NCI-H1105 (cell line): ENCODE results near the gene SPOCK1.

Experiments used
- DNase-seq: peaks from one replicate; lab custom pipeline; 2025; lab: John Stamatoyannopoulos, UW

The SPOCK1 gene

DNA sequence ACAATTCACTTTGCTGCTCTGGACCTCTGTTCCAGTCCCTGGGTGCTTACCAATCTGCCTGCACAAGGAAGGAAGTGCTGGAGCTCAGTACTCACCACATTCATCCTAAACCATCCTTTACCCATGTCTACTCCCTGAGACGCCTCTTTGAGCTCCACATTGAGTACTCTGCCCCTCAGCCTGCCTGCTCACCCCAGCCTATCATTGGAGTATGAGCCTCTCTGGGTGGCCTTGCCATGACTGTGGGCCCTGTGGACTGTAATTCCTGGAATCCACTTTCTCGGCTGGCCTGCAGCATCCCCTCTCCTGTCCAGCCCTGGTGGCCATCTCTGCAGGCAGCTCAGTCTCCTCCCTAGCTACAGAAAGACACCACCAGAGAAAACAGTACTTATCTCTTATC, 428.6 kb downstream of the SPOCK1 start:
- no peak for DNase-seq

DNA sequence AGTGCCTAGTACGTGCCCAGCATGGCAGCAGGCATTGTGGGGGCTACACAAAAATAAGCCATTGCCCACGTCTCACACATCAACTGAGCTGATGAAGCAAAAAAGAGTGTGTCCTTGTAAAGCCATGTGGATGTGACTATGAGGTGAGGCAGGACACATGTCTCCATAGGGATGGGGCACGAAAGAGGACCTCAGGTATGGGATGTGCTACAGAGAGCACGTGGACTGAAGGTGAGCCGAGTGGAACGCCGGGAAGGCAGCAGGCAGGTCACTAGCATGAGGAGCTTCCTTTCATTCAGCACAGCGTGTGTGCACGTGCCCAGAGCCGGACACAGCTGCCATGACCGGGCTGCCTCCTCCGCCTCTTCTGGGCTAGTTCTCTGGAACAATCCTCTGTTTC, 429.8 kb downstream of the SPOCK1 start:
- DNase-seq: no peak

DNA sequence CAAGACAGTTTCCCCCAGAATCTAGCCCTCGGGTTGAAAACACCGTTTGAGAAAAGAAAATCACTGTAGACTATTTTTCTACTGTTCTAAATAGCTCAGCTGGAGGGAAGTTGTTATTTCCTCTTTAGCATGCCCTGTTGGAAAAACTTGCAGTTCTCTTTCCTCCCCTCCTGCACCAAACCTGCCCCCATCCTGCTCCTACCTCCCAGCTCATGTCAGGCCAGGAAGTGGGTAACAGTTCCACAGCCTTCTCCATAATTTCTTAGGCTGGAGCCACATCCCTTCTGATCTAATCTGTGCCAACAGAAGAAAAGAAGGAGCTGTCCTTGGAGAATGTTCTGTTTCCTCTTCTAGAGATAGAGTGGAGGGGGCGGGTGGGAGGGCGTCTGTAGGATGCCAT, 437.7 kb downstream of the SPOCK1 start:
- DNase-seq: no peak

DNA sequence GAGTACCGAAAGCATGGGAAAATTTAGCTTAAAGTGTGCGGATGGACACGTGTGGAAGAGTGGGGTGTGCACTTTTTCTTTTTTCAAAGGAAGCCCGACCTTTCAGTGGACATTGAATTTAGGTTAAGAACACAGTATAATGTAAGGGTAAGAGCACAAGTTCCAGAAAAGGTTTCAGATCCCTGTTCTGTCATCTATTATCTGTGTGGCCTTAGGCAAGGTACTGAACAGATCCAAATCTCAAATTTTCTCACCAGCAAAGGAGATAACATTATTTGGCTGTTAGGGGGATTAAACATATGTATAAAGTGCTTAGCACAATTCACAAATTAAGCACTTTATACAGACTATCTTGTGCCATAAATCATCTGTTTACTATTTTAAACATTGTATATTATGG, 441.0 kb downstream of the SPOCK1 start:
- DNase-seq: no peak

DNA sequence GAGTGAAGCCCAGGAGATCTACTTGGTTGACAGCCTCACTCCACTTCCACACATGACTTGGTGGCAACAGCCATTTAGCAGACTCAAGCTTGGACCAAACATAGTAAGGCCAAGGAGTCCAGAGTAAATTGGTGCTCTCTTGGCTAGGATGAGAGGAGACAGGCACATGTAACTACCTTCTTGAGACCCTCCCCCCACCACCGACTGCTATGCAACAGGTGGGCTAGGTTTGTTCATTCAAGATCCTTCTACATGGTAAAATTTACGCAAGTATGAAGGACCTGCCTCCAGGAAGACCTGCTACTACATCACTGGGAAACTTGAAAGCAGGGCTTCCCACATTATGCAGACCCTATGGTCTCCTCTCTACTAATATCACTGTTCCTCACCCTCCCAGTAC, 442.4 kb downstream of the SPOCK1 start:
- DNase-seq: no peak

DNA sequence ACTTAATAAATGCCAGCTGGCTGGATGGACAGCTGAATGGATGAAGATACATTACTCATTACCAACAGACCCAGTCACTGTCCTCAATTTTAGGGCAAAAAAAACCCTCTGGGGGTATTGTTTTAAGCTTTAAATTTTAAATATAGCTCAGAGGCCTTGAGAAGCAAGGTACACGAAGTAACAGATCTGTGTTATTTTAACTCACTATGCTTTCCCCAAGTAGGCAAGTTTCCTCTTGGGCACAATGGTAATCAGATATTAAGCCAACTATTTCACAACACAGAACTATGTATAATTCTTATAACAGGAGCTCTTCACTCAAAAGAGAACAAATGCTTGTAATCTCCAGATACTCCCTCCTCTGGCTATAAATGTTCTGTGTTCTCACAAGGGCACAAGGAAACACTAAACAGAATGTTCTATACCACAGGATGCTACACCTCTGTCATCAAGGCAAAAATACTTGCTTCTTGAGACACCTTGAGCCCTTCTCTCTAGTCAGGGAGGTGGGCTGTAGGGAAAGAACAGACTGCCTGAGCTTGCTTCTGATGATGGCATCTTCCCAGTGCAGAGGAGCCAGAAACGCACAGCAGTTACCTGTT, 443.8 kb downstream of the SPOCK1 start:
- DNase-seq: no peak

DNA sequence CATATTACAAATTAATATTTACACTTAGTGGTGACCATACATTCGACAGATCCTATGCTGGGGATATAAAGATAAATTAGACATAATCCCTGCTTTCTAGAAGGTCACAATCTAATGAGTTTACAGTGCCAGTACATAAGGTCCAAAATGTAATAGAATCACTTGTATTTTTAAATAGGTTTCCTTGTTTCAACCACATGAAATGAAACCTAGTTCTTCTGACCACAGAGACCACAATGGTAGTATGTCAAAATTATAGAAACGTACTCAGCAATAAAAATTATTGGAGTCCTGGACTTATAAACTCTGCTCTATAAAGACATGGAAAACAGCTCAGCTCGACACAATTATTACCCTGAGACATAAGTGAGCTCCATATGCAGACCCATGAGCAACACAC, 444.3 kb downstream of the SPOCK1 start:
- DNase-seq: no peak

DNA sequence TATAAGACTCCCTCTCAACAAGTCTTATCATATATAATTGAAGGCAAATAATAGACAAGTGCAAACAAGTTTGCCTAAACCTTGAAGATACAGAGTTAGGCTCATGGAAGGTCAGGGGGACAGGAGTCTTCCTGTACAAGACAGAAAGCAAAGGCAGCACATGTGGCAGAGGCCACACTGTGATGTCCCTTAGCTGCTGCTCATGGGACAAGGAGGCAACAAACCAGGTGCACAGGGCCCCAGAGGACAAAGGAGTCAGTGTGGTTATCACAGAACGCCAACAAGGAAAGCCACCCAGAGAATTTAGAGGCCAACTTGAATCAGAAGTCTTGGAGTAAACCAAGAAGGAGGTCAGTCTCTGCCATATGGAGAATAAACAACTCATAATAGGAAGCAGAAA, 444.8 kb downstream of the SPOCK1 start:
- no peak for DNase-seq

DNA sequence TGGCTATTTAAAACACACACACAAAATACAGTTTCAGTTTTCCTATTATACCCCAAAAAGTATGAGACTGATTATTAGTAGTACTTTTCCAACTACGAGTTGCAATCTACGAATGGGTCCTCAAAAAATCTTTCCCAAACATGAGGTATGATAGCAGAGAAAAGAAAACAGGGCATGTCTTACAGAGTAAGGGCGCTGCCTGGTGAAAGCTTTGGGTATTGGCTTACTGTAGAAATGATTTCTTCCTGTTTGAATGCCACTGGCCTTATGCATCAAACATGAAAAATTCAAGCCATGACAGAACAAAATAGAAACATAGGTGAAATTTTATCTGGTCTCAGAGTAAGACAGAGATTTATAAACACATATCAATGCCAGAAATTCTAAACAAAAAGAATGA, 448.0 kb downstream of the SPOCK1 start:
- DNase-seq: no peak

DNA sequence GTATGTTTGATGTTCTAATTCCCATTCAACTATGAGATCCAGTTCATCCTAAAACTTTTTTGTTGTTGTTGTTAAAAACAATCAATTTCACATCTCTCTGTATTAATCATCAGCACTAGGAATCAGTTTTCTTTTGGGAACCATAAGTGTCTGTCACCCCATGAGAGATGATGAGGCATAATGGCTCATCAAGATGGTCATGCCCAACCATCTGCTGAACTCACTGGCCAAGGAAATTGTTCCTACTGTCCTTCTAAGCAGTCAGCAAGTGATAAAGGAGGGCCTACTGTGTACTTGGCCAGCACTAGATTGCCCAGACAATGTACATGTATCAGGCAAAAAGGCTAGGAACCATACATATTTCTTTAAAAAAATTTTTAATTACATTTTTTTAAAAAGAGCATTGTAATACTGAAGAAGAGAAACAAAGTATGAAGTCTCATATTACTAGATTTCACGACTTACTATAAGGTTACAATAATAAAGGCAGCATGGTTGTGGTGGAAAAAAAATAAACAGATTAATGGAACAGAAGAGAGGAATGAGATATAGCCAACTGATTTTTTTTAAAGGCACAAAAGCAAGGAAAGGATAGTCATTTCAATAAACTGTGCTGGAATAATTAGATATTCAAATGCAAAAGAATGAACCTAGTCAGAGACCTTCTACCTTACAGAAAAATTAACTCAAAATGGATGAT, 458.3 kb downstream of the SPOCK1 start:
- DNase-seq: no peak

DNA sequence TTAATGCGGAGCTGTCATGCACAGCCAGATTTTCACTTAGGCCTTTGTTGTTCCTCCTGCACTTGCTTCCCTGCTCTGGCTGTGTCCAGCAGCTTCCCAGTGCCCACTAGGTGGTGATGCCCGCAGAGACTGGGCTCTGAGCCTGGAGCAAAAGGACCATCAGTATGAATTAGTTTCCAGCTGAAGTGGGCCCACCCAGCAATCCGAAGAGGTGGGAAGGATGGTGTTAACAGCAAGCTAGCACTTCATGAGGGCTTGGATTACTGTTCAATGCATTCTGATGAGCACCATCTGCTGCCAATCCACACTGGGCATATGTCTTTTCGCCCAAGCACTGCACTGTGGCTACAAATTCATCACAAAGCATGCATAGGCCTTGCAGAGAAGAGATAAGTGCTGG, 459.1 kb downstream of the SPOCK1 start:
- DNase-seq: no peak

DNA sequence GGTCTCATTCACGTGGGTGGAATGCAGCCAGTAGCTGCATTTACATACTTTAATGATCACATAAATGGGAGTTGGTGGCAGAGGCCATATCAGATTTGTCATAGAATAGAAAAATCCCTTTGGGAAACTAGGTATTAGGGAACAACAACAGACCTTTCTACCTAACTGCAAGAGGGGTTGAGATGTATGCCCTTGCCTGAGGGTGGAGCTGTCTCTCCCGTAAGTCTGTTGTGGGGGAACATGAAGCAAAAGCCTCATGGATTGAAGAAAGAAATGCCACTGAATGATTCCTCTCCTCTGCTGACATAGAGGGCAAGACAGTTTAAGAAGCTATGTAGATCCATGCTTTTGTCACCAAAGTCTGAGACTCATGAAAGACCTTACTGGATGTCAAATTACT, 461.3 kb downstream of the SPOCK1 start:
- no peak for DNase-seq

DNA sequence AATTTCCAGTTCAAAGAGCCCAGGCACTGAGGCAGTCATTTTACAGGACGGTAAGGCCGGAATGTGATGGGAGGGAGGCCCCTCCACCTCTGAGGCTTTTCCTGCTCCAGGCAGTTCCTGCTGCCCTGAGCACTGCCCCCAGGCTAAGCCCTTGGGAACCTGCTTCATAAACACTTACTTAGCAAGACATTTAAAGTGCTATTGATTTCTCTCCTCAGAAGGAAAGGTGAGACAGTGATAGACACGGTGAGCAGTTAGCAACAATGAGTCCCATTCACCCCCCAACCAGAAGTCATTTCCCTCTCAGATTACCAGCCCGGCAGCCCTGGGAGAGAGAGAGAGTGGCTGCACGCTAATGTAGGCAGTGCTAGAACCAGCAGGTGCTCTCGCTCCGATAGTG, 462.5 kb downstream of the SPOCK1 start:
- peak; percentile 68 for DNase-seq

DNA sequence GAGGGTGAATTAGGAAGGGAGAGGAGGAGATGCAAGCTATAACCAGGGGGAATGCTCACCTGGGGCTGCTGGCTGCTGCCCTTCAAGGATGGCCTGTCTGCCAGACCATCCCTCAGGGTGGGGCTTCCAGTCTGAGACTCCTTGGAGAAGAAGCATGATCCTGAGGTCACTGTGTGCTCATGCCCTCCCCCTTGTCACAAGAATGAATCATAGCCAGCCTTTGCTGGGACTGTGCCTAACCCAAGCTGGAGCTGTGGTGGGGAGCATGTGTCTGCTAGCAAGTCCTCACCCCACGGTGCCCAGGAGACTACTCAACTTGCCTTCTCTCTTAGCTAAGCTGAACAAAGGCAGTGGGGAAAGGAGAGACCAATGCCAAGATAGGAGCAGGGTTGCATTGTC, 463.6 kb downstream of the SPOCK1 start:
- no peak for DNase-seq

DNA sequence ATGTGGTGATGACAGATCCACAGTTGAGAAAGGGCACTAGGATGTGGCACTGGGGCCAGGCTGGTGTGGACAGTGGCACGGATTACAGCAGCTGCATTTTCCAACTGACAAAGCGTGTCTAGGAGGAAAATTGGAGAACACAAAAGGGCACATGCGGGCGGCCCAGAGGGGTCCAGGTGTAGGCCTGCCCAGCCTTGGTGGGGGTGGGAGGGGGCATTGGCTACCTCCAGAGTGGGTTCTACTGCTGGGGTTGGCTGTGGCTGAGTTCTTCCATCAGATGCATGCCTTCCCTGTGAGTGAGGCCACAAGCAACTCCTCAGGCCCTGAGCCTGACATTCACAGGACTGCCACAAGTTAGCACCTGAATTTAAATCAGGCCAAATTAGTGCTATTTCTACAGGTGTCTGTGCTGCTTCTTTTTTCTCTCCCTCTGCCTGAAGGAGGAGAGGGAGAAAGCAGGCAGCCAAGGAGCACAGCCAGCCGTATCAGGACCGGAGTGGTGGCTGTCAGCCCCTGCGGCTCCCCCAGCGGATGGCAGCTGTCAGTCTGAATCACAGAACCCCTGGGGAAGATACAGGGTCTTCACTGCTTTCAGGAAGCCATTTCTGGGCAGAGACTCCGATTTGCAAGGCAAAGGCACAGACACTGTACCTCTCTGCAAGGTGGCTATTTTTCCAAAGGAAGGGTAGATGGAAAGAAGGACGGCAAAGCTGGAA, 464.2 kb downstream of the SPOCK1 start:
- DNase-seq: no peak

DNA sequence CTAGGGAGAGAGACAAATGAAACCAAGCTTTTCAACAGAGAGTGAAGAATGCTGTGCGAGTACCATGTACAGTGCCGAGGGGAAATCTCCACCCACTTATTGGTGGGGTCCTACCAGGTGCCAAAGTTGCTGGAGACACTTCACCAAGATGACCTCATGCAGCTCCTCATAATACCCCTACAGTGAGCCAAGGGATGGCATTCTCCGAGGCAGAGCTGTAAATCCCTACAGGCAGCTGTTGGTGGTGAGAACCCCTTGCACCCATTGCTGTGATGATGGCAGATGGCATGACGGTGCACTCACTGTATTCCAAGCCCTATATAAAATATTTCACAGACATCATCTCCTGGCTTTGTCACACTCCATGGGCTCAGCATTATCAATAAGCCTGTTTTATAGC, 464.9 kb downstream of the SPOCK1 start:
- no peak for DNase-seq

DNA sequence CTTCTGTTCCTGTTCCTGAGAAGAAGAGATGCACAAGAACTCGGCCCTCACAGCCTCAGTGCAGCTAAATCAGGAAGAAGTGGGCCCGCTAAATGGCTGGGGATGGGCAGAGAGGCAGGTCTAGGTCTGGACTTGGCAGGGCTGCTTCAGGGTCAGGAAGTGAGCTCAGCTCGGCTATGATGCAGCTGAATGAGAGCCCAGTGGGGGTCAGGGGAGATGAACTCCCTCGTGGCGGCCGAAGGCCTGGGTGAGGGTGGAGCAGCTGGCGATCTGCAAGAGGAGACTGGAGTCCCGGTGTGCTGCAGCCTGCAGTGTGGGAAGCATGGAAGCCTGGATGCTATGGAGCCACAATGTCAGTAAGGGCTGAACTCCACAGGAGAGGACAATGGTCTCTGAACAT, 466.2 kb downstream of the SPOCK1 start:
- DNase-seq: no peak

DNA sequence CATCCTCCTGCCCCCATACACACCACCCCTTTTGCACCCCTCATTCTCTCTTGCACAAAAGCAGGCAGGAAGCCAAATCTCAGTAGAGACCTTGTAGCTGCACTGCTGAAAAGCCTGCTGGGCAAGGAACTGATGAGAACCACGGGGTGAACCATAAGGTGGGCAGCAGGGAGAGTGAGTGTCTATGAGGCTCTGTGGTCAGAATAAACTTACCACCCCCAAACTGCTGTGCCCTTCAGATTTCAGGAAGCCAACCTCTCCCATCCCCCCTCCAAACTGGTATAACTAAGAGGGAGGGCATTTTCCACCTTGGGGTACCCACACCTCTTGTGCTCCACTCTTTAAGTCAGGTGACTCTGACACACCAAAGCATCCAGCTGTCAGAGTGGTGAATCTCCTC, 471.4 kb downstream of the SPOCK1 start:
- DNase-seq: no peak

DNA sequence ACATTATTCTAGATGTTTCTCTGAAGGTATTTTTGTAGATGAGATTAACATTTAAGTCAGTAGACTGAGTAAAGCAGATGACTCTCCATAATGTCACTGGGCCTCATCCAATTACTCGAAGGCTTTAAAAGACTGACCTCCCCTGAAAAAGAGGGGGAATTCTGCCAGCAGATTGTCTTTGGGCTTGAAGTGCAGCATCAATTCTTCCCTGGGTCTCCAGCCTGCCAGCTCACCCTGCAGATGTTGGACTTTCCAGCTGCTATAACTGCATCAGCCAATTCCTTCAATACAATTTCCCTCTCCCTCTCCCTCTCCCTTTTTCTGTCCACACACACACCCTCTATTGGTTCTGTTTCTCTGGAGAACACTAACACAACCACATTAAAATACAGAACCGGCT, 472.8 kb downstream of the SPOCK1 start:
- no peak for DNase-seq

DNA sequence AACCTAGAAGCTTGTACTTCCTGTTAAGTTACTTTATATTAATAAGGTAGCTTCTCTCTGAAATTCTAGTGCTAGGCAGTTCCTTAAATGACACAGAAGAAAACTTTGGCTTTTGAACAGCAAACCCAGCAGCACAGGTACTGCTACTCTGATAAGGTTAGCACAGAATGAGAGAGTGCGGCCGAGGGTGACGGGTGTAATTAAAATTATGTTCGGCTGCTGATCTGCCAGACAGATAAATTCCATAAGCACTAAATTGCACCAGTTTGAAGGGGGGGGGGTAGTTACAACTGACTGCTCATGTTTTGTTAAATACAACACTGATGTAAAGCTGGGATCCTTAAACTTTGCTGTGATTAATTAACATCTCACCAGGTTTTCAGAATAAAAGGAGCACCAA, 475.1 kb downstream of the SPOCK1 start:
- peak; percentile 31 for DNase-seq

DNA sequence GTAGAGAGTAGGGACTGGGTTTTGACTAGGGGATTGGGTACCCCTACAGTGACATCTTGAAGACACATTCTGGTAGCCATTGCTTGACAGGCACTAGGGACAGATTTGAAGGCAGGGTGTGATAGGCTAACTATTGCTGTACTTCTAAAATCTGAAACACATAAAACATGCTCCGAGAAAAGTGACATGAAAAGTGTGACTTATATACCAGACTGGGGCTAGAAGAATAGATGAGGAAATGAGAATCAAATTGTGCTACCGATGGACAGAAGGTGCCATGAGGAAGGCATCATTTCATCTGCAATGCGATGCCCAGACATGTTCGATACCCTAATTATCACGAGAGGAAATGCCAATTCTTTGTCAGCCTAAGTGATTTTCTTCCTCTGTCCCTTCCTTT, 475.8 kb downstream of the SPOCK1 start:
- no peak for DNase-seq

DNA sequence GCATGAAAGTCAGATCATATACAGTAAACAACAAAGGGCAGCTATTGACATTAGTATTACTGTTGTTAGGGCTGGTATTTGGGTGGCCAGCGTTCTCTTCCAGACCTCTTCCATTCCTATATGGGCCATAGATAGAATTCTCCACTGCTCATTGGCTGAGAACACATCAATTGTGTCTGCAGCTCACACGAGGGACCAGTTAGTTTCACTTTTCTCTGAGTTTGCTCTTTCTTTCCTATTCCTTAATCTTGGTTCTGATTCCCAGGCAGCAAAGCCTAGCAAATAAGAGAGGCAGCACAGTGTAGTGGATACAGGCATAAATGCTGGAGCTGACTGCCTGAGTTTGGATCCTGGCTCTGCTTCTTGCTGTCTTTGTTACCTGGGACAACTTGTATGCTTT, 476.4 kb downstream of the SPOCK1 start:
- DNase-seq: no peak

DNA sequence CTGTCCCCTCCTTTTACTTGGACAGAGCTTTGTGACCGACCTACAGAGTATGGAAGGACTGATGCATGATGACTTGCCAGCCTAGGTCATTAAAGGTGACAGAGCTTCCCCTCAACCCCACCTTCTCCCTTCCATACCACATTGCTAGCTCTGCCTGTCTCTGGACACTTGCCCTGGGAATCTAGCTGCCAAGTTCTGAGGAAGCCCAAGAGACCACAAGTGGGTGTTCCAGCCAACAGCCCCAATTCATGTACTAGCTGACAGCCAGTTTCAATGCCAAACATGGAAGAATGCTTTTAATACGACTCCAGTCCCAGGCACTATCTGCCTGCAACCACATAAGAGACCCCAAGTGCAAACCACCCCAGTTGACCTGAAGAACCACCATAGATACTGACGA, 477.1 kb downstream of the SPOCK1 start:
- no peak for DNase-seq

DNA sequence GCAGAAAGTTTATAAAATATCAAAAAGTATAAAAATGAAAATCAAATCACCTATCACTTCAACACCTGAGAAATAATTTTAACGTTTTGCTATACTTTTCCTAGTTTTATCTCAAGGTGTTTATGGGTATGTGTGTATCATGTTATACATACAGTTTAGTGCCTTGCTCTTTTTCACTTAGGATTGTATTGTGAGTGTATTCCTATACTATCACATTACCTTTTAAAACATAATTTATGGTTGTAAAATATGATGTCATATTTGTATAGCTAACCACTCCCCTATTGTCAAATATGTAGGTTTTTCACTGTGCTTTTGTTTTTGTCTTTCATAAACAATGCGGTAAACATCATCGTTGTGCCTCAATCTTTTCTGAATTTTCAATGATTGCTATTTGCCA, 479.9 kb downstream of the SPOCK1 start:
- no peak for DNase-seq
